ENCODE results near the gene MEP1B.

DNA sequence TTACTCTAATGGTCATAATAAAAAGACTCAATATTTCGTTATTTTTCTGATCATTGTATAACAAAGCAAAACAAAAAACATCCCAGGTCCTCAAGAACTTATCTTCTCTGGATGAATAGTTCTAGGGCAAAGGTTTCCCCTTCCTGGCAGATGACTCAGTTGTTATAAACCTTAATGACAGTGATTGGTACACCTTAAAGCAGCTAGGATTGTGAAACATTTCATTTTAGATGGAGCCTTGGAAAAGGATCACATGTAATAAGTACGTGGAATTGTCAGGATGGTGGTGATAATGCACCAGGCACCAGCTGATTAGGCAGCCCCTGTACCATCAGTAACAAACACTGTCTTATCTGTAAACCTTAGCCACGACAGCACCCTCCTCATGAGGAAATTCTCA, 47.2 kb downstream of the MEP1B start:
- TF ChIP-seq, protein P1, sequence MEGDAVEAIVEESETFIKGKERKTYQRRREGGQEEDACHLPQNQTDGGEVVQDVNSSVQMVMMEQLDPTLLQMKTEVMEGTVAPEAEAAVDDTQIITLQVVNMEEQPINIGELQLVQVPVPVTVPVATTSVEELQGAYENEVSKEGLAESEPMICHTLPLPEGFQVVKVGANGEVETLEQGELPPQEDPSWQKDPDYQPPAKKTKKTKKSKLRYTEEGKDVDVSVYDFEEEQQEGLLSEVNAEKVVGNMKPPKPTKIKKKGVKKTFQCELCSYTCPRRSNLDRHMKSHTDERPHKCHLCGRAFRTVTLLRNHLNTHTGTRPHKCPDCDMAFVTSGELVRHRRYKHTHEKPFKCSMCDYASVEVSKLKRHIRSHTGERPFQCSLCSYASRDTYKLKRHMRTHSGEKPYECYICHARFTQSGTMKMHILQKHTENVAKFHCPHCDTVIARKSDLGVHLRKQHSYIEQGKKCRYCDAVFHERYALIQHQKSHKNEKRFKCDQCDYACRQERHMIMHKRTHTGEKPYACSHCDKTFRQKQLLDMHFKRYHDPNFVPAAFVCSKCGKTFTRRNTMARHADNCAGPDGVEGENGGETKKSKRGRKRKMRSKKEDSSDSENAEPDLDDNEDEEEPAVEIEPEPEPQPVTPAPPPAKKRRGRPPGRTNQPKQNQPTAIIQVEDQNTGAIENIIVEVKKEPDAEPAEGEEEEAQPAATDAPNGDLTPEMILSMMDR (IDR thresholded peaks at IDR 0.05) = no peak
- TF ChIP-seq POLR2A (IDR thresholded peaks at IDR 0.05) (no peak), POLR2AphosphoS5 (IDR thresholded peaks at IDR 0.05) (no peak), EP300 (IDR thresholded peaks at IDR 0.05) (no peak)
